ENCODE data around the gene VCAN.

VCAN gene

GRCh38 chr5:83540783-83541182 lies 69.2 kb downstream of the VCAN start:
- DNase-seq: no peak

- no peak for DNase-seq
Observed at GRCh38 chr5:83542839-83543238, 71.3 kb downstream of the VCAN start.

GRCh38 chr5:83543898-83544297 lies 72.4 kb downstream of the VCAN start:
- DNase-seq: no peak

GRCh38 chr5:83547161-83547560 lies 75.6 kb downstream of the VCAN start:
- DNase-seq: no peak

- DNase-seq: no peak
Observed at GRCh38 chr5:83547889-83548288, 76.3 kb downstream of the VCAN start.

GRCh38 chr5:83548581-83548980 lies 77.0 kb downstream of the VCAN start:
- DNase-seq: no peak

DNA sequence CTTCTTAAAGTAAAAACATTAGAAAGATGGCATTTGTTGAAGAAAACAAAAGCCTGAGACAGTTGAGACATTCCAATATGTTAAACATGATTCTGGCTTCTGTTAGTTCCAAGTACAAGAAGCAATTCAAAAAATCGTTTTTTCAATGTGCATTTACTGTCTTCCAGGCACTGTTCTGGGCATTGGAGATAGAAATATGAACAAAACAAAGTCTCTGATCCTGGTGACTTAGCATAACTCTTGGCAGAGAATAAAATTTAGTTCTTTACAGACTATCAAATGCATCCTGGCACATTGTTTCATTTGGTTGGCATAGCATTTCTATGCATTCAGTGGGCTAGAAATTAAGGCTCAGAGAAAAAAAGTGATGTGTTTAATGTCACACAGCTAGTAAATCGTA lies 77.5 kb downstream of the VCAN start:
- DNase-seq: no peak

DNA sequence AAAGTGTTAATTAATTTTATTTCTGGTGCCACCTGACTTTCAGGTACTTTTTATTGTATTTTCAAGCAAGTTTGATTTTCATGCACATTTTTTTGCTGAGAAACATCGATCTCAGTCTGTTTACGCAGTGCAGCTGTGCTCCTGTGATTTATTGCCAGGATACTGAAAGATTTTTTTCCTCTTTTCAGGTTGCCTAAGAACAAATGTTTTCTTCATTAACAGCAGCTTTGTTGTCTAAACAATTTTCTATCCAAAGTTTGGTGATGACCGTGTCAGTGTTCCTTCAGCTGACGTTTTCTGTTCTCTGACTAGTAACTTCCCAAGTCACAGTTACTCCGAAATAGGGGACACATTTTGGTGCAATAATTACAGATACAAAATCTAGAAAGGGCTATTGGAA lies 78.1 kb downstream of the VCAN start:
- no peak for DNase-seq

- DNase-seq: no peak
Observed at GRCh38 chr5:83551821-83552220, 80.3 kb downstream of the VCAN start.

DNA sequence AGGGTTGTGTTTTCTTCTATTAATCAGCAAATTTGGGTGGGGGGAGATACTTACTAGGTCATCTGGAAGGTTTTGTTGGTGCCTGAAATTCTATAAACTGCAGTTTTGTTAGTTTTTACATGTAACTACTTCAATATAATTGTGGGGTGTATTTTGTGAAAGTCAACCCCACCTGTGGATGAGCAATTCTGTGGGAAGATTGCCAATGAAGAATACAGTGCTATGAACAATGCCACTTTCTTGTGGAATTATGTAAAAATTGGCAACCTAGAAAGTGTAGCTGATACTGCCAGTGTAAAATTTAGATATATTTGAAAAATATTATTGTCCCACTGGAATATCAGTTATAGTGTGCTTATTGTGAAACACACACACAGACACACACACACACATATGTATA lies 80.7 kb downstream of the VCAN start:
- no peak for DNase-seq

- no peak for DNase-seq
Observed at GRCh38 chr5:83553000-83553486, 81.5 kb downstream of the VCAN start.

DNA sequence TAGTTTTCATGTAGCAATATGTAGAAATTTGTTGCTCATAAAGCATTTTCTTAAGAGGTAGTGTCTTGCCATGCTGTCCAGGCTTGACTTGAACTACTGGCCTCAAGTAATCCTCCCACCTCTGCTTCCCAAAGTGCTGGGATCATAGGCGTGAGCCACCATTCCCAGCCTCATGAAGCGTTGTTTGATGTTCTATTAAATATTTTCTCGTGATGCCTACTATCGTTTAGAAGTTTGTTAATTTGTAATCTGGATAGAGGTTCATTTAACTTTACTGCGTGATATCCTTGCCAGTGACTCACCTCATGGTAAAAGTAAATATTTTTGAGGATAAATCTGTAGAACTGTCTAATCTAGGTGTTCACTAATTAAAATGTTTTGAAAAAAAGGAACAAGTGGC lies 82.6 kb downstream of the VCAN start:
- DNase-seq: no peak

DNA sequence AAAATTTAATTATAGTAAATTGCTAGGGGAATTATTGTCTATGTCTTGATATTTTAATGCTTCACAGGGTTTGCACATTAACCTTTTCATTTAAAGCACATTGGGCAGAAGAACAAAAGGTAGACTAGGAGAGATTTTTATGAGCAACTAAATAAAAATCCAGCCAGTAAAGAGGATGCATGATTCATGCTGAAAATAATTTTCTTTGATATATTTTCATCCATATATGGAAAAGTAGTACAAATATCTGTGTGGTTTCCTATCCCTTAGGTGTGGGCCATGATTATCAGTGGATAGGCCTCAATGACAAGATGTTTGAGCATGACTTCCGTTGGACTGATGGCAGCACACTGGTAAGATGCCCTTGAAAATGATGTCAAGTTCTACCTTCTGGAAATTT lies 83.1 kb downstream of the VCAN start:
- no peak for DNase-seq

GRCh38 chr5:83555263-83555662 lies 83.7 kb downstream of the VCAN start:
- DNase-seq: no peak

GRCh38 chr5:83556190-83556589 lies 84.6 kb downstream of the VCAN start:
- DNase-seq: no peak

GRCh38 chr5:83559118-83559785 lies 87.7 kb downstream of the VCAN start:
- no peak for DNase-seq

GRCh38 chr5:83562071-83562606 lies 90.6 kb downstream of the VCAN start:
- DNase-seq: no peak

DNA sequence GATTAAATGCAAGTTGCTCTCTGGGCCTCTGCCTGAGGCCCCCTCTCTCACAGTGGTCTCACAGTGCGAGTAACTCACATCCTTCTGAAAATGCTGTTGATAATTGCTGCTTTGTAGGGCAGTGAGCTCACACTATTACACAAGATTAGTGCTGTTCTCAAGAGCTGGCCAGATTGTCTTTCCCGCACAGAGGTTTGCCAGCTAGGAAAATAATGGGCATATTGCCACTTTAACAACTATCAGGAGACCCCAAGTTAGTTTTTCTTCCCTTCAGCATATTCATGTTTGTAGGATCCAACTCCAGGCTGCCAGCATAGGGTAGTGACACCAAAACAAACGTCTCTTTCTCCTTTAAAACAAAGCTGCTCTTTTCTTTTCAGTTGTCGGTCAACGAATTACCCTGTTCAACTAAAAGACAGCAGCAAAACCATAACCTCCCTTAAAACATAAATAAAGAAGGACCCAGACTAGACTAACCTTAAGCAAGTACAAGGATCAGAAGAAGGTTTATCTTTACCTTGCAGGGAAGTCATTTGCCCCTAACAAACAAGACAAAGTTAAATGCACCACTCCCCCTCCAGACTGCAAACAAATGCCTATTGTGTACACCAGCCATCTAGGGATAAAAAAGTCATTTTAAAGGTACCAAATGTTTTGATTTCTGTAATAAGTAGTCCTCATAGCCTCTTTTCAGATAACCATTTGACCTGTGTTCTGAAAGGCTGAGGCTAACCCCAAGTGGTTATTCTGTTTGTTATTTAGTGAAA lies 91.4 kb downstream of the VCAN start:
- peak; percentile 22 for DNase-seq

- DNase-seq: peak; percentile 85
Observed at GRCh38 chr5:83563631-83564030, 92.1 kb downstream of the VCAN start.

GRCh38 chr5:83564069-83564749 lies 92.7 kb downstream of the VCAN start:
- peak; percentile 77 for DNase-seq

DNA sequence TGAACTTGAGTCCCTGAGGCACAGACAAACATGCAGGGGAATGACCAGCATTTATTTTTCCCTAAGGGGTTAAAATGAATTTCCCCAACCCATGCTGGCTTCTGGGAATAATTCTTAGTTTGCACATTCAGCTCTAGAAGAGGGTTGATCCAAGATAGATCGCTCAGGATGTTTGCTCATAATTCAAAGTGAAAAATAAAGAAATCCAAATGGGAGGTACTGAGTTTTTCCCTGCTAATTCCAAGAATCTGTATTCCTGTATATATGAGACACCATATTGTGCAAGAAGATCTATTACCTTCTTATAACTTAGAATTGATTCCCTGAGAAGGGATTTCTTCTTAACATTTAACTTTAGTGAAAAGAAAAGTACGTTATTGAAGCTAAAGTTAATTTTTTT lies 96.2 kb downstream of the VCAN start:
- DNase-seq: no peak

DNA sequence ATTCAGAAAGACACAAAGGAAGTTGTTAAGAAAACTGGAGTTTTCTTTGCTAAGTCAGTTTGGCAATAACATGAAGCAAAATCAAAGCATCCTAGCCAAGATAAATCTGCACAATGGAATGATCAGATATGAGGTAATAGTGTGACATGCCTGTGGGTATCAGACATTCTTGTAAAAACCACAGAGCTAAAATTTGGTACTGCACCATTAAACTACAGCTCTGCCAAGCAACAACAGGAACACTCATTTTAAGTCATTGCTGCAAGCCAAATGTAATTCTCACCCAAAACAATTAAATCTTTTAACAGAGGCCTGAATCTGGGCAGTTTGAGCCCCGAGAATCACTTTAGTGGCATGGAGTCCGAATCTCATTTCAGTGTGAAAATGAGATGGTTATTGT lies 96.6 kb downstream of the VCAN start:
- no peak for DNase-seq

GRCh38 chr5:83570916-83571315 lies 99.4 kb downstream of the VCAN start:
- DNase-seq: no peak

- DNase-seq: no peak
Observed at GRCh38 chr5:83572271-83572670, 100.7 kb downstream of the VCAN start.

Data from DMS53 (cell line).